HCT116 (cell line): Measurements from ENCODE around the gene FKBP4. TPM values are rescaled to one million over a fixed set of nuclear protein-coding genes. Genes with fewer than 3 reads are reported as not detected.

Experiments used
- ATAC-seq: fragments of 200-7000 bp; cut with Tn5 transposase; 2 replicates; pipeline ENCODE4 v1.9.1; 2020; ENCODE audit warnings: mild to moderate bottlenecking, moderate library complexity
- BruUV-seq: library from RNA; stranded (reverse); fragments of 400-500 nt; replicated peaks from 2 replicates; lab custom pipeline; 2021; lab: Mats Ljungman, UMichigan
- CTCF ChIA-PET: fragments of 300-600 bp; sonication (Branson Sonifier 250); formaldehyde crosslinking; loops from one replicate; lab custom pipeline; 2021; ENCODE audit warnings: antibody characterized with exemption; lab: Charles Lee
- POLR2A ChIA-PET: fragments of 300-600, 350-600 bp; sonication (Branson Sonifier 250); formaldehyde crosslinking; loops from one replicate; lab custom pipeline; 2021; ENCODE audit warnings: antibody characterized with exemption; lab: Charles Lee
- RAD21 ChIA-PET, 2 experiments: fragments of 300-600 bp; sonication (Branson Sonifier 250); formaldehyde crosslinking; loops; one replicate each; lab custom pipeline; 2023; ENCODE audit warnings: low total read pairs in 2 of 2; ENCODE audit not compliant: uncharacterized antibody in 2 of 2, unreplicated experiment in 2 of 2, low non-redundant PET in 1 of 2; lab: Charles Lee
- DNase-seq: peaks from one replicate; pipeline ENCODE4 v3.0.0-alpha.2; 2010; ENCODE audit warnings: low read depth, low spot score
- H2AFZ ChIP-seq: fragments of 200-600 bp; shearing (Covaris generic), sonication (generic); 2 replicates; pipeline ENCODE4 v1.6.1; 2017; ENCODE audit warnings: low read depth, mixed run types, mixed read lengths, antibody characterized with exemption, low read length; ENCODE audit not compliant: poor library complexity, severe bottlenecking
- H3K27ac ChIP-seq: 2 replicates; pipeline ENCODE4 v1.5.1; 2012; ENCODE audit warnings: low read depth, low read length
- H3K27me3 ChIP-seq: fragments of 200-600 bp; sonication (generic); 2 replicates; pipeline ENCODE4 v1.6.1; 2016; ENCODE audit warnings: mixed run types, low read length, mixed read lengths; ENCODE audit not compliant: insufficient read depth
- H3K36me3 ChIP-seq, 2 experiments: fragments of 200-500 bp in 1 of 2; fragments of 200-600 bp in 1 of 2; sonication (Bioruptor generic) in 1 of 2; sonication (generic) in 1 of 2; 2 replicates each; pipeline versions ENCODE4 v1.5.1 to v1.6.1; 2014 to 2016; ENCODE audit warnings: low read length in 2 of 2, inconsistent platforms in 1 of 2, mixed read lengths in 1 of 2, mixed run types in 1 of 2; ENCODE audit not compliant: insufficient read depth in 2 of 2, control insufficient read depth in 1 of 2
- H3K4me1 ChIP-seq, 2 experiments: fragments of 200-600 bp in 1 of 2; sonication (generic) in 1 of 2; 2 replicates each; pipeline versions ENCODE4 v1.5.1 to v1.6.1; 2012 to 2017; ENCODE audit warnings: low read length in 2 of 2, inconsistent platforms in 1 of 2, mild to moderate bottlenecking in 1 of 2, mixed read lengths in 1 of 2, mixed run types in 1 of 2, moderate library complexity in 1 of 2; ENCODE audit not compliant: insufficient read depth in 2 of 2, control insufficient read depth in 1 of 2
- H3K4me2 ChIP-seq: fragments of 200-600 bp; sonication (generic); 2 replicates; pipeline ENCODE4 v1.6.1; 2017; ENCODE audit warnings: mixed run types, low read length, mixed read lengths
- H3K4me3 ChIP-seq, 2 experiments: fragments of 200-600 bp in 1 of 2; sonication (generic) in 1 of 2; replicated peaks in 1 of 2; 2 replicates each; pipeline ENCODE4 v1.5.1; 2011 to 2016; ENCODE audit warnings: low read length in 2 of 2, control low read depth in 1 of 2, low read depth in 1 of 2, mild to moderate bottlenecking in 1 of 2, mixed read lengths in 1 of 2, mixed run types in 1 of 2
- H3K79me2 ChIP-seq: fragments of 200-600 bp; sonication (generic); 2 replicates; pipeline ENCODE4 v1.6.1; 2017; ENCODE audit warnings: mild to moderate bottlenecking, mixed run types, low read length, moderate library complexity, mixed read lengths; ENCODE audit not compliant: insufficient read depth
- H3K9ac ChIP-seq: fragments of 200-600 bp; sonication (generic); 2 replicates; pipeline ENCODE4 v1.6.1; 2016; ENCODE audit warnings: low read length, mixed read lengths
- H3K9me2 ChIP-seq: fragments of 200-600 bp; sonication (generic), shearing (Covaris generic); 2 replicates; pipeline ENCODE4 v1.6.1; 2017; ENCODE audit warnings: mixed run types, mild to moderate bottlenecking, moderate library complexity; ENCODE audit not compliant: insufficient read depth
- H3K9me3 ChIP-seq, 2 experiments: fragments of 200-500 bp in 1 of 2; fragments of 200-600 bp in 1 of 2; sonication (Bioruptor generic) in 1 of 2; sonication (generic) in 1 of 2; 2 replicates each; pipeline ENCODE4 v1.6.1; 2014 to 2017; ENCODE audit warnings: low read length in 2 of 2, mixed read lengths in 2 of 2, inconsistent platforms in 1 of 2, low read depth in 1 of 2, mild to moderate bottlenecking in 1 of 2, mixed run types in 1 of 2, moderate library complexity in 1 of 2; ENCODE audit not compliant: control insufficient read depth in 1 of 2, insufficient read depth in 1 of 2
- H4K20me1 ChIP-seq: fragments of 200-600 bp; sonication (generic), shearing (Covaris generic); 2 replicates; pipeline ENCODE4 v1.6.1; 2017; ENCODE audit warnings: mixed run types, mild to moderate bottlenecking, moderate library complexity; ENCODE audit not compliant: insufficient read depth
- EGR1 ChIP-seq: IDR thresholded peaks from 2 replicates; pipeline ENCODE4 v1.6.1; 2012; ENCODE audit warnings: low read depth
- FOSL1 ChIP-seq: IDR thresholded peaks from 2 replicates; pipeline ENCODE4 v1.6.1; 2012; ENCODE audit warnings: low read depth
- POLR2A ChIP-seq: IDR thresholded peaks from 2 replicates; pipeline ENCODE4 v1.7.0; 2011; ENCODE audit warnings: borderline replicate concordance; ENCODE audit not compliant: insufficient read depth, insufficient read length; ENCODE audit errors: extremely low read depth
- POLR2AphosphoS5 ChIP-seq: IDR thresholded peaks from 2 replicates; pipeline ENCODE4 v1.6.1; 2011; ENCODE audit warnings: mild to moderate bottlenecking, low read depth, low read length, moderate library complexity
- RAD21 ChIP-seq: IDR thresholded peaks from 2 replicates; pipeline ENCODE4 v1.6.1; 2012; ENCODE audit warnings: low read depth, mild to moderate bottlenecking
- REST ChIP-seq: IDR thresholded peaks from 2 replicates; pipeline ENCODE4 v1.6.1; 2012; ENCODE audit warnings: low read depth
- SIN3A ChIP-seq: IDR thresholded peaks from 2 replicates; pipeline ENCODE4 v1.6.1; 2012; ENCODE audit warnings: low read depth
- SRF ChIP-seq: IDR thresholded peaks from 2 replicates; pipeline ENCODE4 v1.6.1; 2012; ENCODE audit warnings: low read depth
- TCF7L2 ChIP-seq: IDR thresholded peaks from 2 replicates; pipeline ENCODE4 v1.7.0; 2011; ENCODE audit warnings: borderline replicate concordance, inconsistent platforms; ENCODE audit not compliant: insufficient read depth, insufficient read length; ENCODE audit errors: extremely low read depth
- YY1 ChIP-seq: IDR thresholded peaks from 2 replicates; pipeline ENCODE4 v1.6.1; 2011; ENCODE audit warnings: low read length, low read depth, moderate library complexity, mild to moderate bottlenecking; ENCODE audit not compliant: insufficient replicate concordance; ENCODE audit errors: extremely low read depth
- ZFX ChIP-seq: fragments of 450-650 bp; IDR thresholded peaks from 2 replicates; pipeline ENCODE4 v1.6.1; 2017
- ZNF274 ChIP-seq: fragments of 200-500 bp; sonication (Bioruptor generic); IDR thresholded peaks from 2 replicates; pipeline ENCODE4 v1.6.1; 2014; ENCODE audit warnings: mild to moderate bottlenecking, low read depth, low read length, inconsistent platforms
- intact Hi-C: fragments of 100-400 bp; cut with micrococcal nuclease; formaldehyde crosslinking; loops from 2 replicates; pipeline ENCODE4 v1.10.0; 2022
- total RNA-seq: library from RNA; stranded (reverse); gene quantifications from one replicate; pipeline ENCODE4 v1.2.1, GENCODE V29; 2021; ENCODE audit not compliant: unreplicated experiment
- TF ChIP-seq, protein P1 (sequence below): IDR thresholded peaks from 2 replicates; pipeline ENCODE4 v1.6.1; 2012
- TF ChIP-seq, protein P2 (sequence below): IDR thresholded peaks from 2 replicates; pipeline ENCODE4 v1.6.1; 2012
- TF ChIP-seq, protein P3 (sequence below): IDR thresholded peaks from 2 replicates; pipeline ENCODE4 v1.6.1; 2011; ENCODE audit warnings: mild to moderate bottlenecking, low read length, moderate library complexity; ENCODE audit not compliant: insufficient replicate concordance; ENCODE audit errors: extremely low read depth

The FKBP4 gene
- total RNA-seq, 1 experiment from 2014 or later: 178 TPM

GRCh38 chr12:2785017-2785416 lies 9.8 kb upstream of the FKBP4 start (continued):
- TF ChIP-seq YY1: no peak
- no peak for TF ChIP-seq TCF7L2
- no peak for TF ChIP-seq SIN3A
- TF ChIP-seq, protein P1, sequence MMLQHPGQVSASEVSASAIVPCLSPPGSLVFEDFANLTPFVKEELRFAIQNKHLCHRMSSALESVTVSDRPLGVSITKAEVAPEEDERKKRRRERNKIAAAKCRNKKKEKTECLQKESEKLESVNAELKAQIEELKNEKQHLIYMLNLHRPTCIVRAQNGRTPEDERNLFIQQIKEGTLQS: no peak
- TF ChIP-seq POLR2A: no peak
- TF ChIP-seq, protein P2, sequence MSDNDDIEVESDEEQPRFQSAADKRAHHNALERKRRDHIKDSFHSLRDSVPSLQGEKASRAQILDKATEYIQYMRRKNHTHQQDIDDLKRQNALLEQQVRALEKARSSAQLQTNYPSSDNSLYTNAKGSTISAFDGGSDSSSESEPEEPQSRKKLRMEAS: no peak
- no peak for TF ChIP-seq FOSL1
- no peak for TF ChIP-seq RAD21
- no peak for TF ChIP-seq SRF
- TF ChIP-seq EGR1: no peak
- no peak for TF ChIP-seq ZFX
- TF ChIP-seq, all 23 proteins: peak for 0

DNA sequence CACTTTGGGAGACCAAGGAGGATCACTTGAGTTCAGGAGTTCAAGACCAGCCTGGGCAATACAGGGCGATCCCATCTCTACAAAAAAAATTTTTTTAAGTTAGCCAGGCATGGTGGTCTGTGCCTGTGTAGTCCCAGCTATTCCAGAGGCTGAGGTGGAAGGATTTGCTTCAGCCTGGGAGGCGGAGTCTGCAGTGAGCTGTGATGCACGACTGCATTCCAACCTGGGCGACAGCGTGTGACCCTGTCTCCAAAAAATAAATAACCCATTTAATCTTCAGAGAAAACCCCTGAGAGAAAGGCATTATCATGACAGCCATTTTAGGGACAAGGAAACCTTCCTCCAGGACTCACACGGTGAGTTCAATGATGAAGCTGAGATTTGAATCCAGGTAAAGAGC lies 3.7 kb upstream of the FKBP4 start:
- Histone ChIP-seq H3K4me3 (no peak overlapping the region), H3K27me3 (no peaks in the 10 kb centered on the region), H3K9ac (no peak overlapping the region), H2AFZ (no peak overlapping the region), H3K9me2 (no peaks in the 10 kb centered on the region), H4K20me1 (no peaks in the 10 kb centered on the region; the same call in 1 of the 2 replicates), H3K4me1 (peaks cover 5 to 10% of the 10 kb centered on the region in 2 experiments; a peak in 3 of 4 replicates), H3K79me2 (peaks cover 6% of the 10 kb centered on the region), H3K4me2 (no peak overlapping the region), H3K36me3 (peaks cover 0 to 1% of the 10 kb centered on the region in 2 experiments; a peak in 1 of 4 replicates), H3K27ac (no peak overlapping the region), H3K9me3 (no peaks in the 10 kb centered on the region)
- ChIA-PET POLR2A (no interaction called here), CTCF (no interaction called here), RAD21 (no interaction called here)
- DNase-seq (no peak), ATAC-seq (no peak)
- intact Hi-C loops: no loop called here
- no TSS peak for BruUV-seq
- TF ChIP-seq, protein P2: no peak
- TF ChIP-seq ZNF274 (no peak), EGR1 (no peak), TCF7L2 (no peak), REST (no peak), POLR2AphosphoS5 (no peak), FOSL1 (no peak), SRF (no peak), POLR2A (no peak)
- TF ChIP-seq, protein P3, sequence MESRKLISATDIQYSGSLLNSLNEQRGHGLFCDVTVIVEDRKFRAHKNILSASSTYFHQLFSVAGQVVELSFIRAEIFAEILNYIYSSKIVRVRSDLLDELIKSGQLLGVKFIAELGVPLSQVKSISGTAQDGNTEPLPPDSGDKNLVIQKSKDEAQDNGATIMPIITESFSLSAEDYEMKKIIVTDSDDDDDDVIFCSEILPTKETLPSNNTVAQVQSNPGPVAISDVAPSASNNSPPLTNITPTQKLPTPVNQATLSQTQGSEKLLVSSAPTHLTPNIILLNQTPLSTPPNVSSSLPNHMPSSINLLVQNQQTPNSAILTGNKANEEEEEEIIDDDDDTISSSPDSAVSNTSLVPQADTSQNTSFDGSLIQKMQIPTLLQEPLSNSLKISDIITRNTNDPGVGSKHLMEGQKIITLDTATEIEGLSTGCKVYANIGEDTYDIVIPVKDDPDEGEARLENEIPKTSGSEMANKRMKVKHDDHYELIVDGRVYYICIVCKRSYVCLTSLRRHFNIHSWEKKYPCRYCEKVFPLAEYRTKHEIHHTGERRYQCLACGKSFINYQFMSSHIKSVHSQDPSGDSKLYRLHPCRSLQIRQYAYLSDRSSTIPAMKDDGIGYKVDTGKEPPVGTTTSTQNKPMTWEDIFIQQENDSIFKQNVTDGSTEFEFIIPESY: no peak
- TF ChIP-seq, protein P1: no peak
